Mammary epithelial cell (primary cell): ENCODE data around the gene SLC43A3.

Experiments used
- CTCF ChIP-seq, 2 donors: IDR thresholded peaks in 1 of 2; conservative IDR thresholded peaks in 1 of 2; 2 replicates each; pipeline ENCODE4 v1.5.1; 2011 to 2012; ENCODE audit warnings: inconsistent platforms in 2 of 2, low read length in 2 of 2, mild to moderate bottlenecking in 2 of 2, control low read depth in 1 of 2, low read depth in 1 of 2; ENCODE audit not compliant: insufficient read depth in 1 of 2; ENCODE audit errors: extremely low read depth in 1 of 2
- EZH2 ChIP-seq: IDR thresholded peaks from 2 replicates; pipeline ENCODE4 v1.6.1; 2012; ENCODE audit warnings: low read length, inconsistent platforms, borderline replicate concordance

- TF ChIP-seq CTCF (conservative IDR thresholded peaks at IDR 0.05 in 1 of 2, IDR thresholded peaks at IDR 0.05 in 1 of 2; ENCODE audit: extremely low read depth in 1 of 2, insufficient read depth in 1 of 2, low read depth in 1 of 2, low read length in 2 of 2): no peak
- no peak for TF ChIP-seq EZH2
These were observed 48.7 kb upstream of the SLC43A3 start for GRCh38 chr11:57475671-57476046.
